Left kidney (tissue), 2 donors: ENCODE results near the gene NLRC5. TPM values are rescaled to one million over a fixed set of nuclear protein-coding genes. Genes with fewer than 3 reads are reported as not detected.
"Not testable (repeated sequence)": the region's sequence is repeated elsewhere in the genome, so short reads cannot be mapped to it uniquely, and the experiment has no call there.

Source experiments
- DNase-seq: peaks from one replicate; pipeline ENCODE4 v3.0.0-alpha.2; 2013
- polyA plus RNA-seq: library from polyadenylated mRNA; unstranded; fragments of 120-200 nt; gene quantifications from one replicate; pipeline ENCODE4 v1.2.1, GENCODE V29; 2013; ENCODE audit not compliant: insufficient read length

The NLRC5 gene
- polyA plus RNA-seq, 1 donor, result 5.3 TPM

GRCh38 chr16:56983211-56983751, 6.1 kb upstream of the NLRC5 start:
- DNase-seq, result no peak

- no peak for DNase-seq
Observed at GRCh38 chr16:56984639-56985038, 4.7 kb upstream of the NLRC5 start.

GRCh38 chr16:56985288-56985961, 3.9 kb upstream of the NLRC5 start:
- DNase-seq, result no peak

GRCh38 chr16:56985962-56986360, 3.4 kb upstream of the NLRC5 start:
- DNase-seq, result no peak

- no peak for DNase-seq
Observed at GRCh38 chr16:56986361-56986760, 3.0 kb upstream of the NLRC5 start.

- DNase-seq, result not testable (repeated sequence)
Observed at GRCh38 chr16:56986908-56987307, 2.4 kb upstream of the NLRC5 start.

- DNase-seq, result no peak
Observed at GRCh38 chr16:56987692-56988091, 1.7 kb upstream of the NLRC5 start.

- no peak for DNase-seq
Observed at GRCh38 chr16:56988161-56988947, 1.0 kb upstream of the NLRC5 start.

- DNase-seq, result no peak
Observed at GRCh38 chr16:56989988-56990387, 631 bp downstream of the NLRC5 start.

GRCh38 chr16:56990407-56991286, 1.3 kb downstream of the NLRC5 start:
- no peak for DNase-seq

- not testable (repeated sequence) for DNase-seq
Observed at GRCh38 chr16:56992431-56992830, 3.1 kb downstream of the NLRC5 start.

- DNase-seq, result no peak
Observed at GRCh38 chr16:56993204-56993603, 3.8 kb downstream of the NLRC5 start.

GRCh38 chr16:56994311-56994710, 5.0 kb downstream of the NLRC5 start:
- DNase-seq, result no peak

- DNase-seq, result no peak
Observed at GRCh38 chr16:56995136-56995805, 5.9 kb downstream of the NLRC5 start.

GRCh38 chr16:56997264-56997663, 7.9 kb downstream of the NLRC5 start:
- no peak for DNase-seq

- DNase-seq, result no peak
Observed at GRCh38 chr16:56997931-56998330, 8.6 kb downstream of the NLRC5 start.

- no peak for DNase-seq
Observed at GRCh38 chr16:56998352-56998751, 9.0 kb downstream of the NLRC5 start.

GRCh38 chr16:56998861-56999260, 9.5 kb downstream of the NLRC5 start:
- no peak for DNase-seq

GRCh38 chr16:56999409-57000270, 10.3 kb downstream of the NLRC5 start:
- DNase-seq, result no peak

GRCh38 chr16:57000271-57001025, 11.1 kb downstream of the NLRC5 start:
- DNase-seq, result no peak
